ENCODE measurements around the gene AP1S3.

- TF ChIP-seq, protein P1, sequence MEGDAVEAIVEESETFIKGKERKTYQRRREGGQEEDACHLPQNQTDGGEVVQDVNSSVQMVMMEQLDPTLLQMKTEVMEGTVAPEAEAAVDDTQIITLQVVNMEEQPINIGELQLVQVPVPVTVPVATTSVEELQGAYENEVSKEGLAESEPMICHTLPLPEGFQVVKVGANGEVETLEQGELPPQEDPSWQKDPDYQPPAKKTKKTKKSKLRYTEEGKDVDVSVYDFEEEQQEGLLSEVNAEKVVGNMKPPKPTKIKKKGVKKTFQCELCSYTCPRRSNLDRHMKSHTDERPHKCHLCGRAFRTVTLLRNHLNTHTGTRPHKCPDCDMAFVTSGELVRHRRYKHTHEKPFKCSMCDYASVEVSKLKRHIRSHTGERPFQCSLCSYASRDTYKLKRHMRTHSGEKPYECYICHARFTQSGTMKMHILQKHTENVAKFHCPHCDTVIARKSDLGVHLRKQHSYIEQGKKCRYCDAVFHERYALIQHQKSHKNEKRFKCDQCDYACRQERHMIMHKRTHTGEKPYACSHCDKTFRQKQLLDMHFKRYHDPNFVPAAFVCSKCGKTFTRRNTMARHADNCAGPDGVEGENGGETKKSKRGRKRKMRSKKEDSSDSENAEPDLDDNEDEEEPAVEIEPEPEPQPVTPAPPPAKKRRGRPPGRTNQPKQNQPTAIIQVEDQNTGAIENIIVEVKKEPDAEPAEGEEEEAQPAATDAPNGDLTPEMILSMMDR (IDR thresholded peaks at IDR 0.05; ENCODE audit: low read length), result peak; percentile 59
- TF ChIP-seq EZH2 (IDR thresholded peaks at IDR 0.05; ENCODE audit: borderline replicate concordance, low read length), result no peak
Measured at GRCh38 chr2:223779877-223780276, 57.5 kb downstream of the AP1S3 start.
